Uterus (tissue), 2 donors: ENCODE data around the gene TIMM23.

Source experiments
- POLR2A ChIP-seq, 2 donors: fragments of 450-650 bp; IDR thresholded peaks; one replicate each; pipeline ENCODE4 v1.6.1; 2016; ENCODE audit warnings: antibody characterized with exemption in 2 of 2, mild to moderate bottlenecking in 1 of 2, moderate library complexity in 1 of 2
- TF ChIP-seq, protein P1 (sequence below), 4 experiments: fragments of 200-600 bp in 2 of 4; fragments of 450-650 bp in 2 of 4; sonication (generic) in 2 of 4; IDR thresholded peaks; one replicate each; pipeline ENCODE4 v1.5.1; 2016 to 2019; ENCODE audit warnings: antibody characterized with exemption in 4 of 4, mild to moderate bottlenecking in 2 of 4, moderate library complexity in 1 of 4

DNA sequence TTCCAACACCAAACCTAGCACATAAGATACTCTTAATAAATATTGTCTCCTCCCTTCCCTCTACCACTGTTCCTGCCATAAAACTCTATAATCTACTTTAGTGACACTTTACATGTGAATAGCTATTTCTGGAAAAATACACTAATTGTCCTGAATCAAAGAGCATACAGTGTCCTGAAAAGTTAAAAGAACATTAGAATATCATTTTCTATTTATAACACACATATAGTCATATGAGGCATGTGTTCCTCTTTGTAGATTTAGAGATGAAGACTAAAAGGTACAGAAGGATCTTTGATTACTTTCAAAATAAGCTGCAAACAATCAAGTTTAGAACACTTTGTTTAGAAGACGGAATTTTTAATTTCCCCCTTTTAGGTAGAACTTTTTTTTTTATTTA is 44.5 kb downstream of the TIMM23 start:
- TF ChIP-seq, protein P1, sequence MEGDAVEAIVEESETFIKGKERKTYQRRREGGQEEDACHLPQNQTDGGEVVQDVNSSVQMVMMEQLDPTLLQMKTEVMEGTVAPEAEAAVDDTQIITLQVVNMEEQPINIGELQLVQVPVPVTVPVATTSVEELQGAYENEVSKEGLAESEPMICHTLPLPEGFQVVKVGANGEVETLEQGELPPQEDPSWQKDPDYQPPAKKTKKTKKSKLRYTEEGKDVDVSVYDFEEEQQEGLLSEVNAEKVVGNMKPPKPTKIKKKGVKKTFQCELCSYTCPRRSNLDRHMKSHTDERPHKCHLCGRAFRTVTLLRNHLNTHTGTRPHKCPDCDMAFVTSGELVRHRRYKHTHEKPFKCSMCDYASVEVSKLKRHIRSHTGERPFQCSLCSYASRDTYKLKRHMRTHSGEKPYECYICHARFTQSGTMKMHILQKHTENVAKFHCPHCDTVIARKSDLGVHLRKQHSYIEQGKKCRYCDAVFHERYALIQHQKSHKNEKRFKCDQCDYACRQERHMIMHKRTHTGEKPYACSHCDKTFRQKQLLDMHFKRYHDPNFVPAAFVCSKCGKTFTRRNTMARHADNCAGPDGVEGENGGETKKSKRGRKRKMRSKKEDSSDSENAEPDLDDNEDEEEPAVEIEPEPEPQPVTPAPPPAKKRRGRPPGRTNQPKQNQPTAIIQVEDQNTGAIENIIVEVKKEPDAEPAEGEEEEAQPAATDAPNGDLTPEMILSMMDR (IDR thresholded peaks at IDR 0.05) = no peak
- no peak for TF ChIP-seq POLR2A (IDR thresholded peaks at IDR 0.05)
